HepG2 (cell line): Measurements from ENCODE around the gene SNAI1.

Source experiments
- HIVEP1 ChIP-seq: sonication (generic); formaldehyde crosslinking; IDR thresholded peaks from 2 replicates; pipeline ENCODE4 v1.4.0; 2020; ENCODE audit warnings: mild to moderate bottlenecking, missing genetic modification reagents
- TF ChIP-seq, protein P1 (sequence below): sonication (generic); formaldehyde crosslinking; IDR thresholded peaks from 2 replicates; pipeline ENCODE4 v1.5.0; 2020; ENCODE audit warnings: mild to moderate bottlenecking, missing genetic modification reagents, moderate library complexity

DNA sequence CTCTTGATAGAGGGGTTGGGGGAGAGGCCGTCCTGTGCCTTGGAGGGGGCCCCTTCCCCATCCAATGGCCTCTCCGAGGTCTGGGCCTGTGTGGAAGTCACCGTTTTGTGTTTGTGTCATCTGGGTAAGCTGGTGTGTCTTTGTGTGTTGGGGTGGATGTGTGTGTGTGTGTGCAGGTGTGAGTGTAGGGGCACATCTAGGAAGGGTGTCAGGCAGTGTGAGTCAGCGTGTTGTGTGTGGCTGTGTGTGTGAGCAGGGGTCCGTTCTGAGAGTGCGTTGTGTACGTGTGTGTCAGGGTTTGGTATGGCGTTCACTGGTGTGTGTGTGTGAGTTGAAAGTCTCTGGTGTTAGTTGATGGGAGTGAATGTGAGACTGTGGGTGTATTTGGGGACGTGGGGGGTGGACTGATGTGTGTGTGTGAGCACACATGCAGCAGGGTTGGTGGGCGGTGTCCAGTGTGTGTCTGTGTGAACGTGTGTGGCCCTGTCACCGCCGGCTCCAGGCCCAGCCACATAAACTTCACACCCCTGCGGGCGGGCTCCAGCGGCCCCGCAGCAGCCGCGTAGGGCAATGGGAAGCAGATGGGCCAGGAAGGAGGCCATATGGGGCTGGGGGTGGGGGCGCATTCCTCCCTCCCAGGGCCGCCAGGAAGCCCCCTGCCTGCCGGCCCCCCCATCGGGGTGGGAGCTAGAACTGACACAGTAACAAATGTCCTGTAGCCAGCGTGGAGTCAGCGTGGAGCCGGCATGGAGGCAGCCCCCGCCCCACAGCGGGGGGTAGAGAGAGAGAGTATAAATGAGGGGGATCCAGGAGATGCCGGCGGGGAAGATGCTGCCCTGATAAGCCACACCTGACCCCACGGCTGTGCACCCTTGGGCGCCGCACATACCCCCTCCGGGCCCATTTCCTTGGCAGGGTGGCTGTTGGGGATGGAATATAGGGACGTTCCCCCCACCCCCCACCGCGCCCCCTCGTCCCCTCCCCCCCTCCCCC lies 32.1 kb downstream of the SNAI1 start:
- TF ChIP-seq HIVEP1 (CRISPR knock-in tag), result no peak
- TF ChIP-seq, protein P1, sequence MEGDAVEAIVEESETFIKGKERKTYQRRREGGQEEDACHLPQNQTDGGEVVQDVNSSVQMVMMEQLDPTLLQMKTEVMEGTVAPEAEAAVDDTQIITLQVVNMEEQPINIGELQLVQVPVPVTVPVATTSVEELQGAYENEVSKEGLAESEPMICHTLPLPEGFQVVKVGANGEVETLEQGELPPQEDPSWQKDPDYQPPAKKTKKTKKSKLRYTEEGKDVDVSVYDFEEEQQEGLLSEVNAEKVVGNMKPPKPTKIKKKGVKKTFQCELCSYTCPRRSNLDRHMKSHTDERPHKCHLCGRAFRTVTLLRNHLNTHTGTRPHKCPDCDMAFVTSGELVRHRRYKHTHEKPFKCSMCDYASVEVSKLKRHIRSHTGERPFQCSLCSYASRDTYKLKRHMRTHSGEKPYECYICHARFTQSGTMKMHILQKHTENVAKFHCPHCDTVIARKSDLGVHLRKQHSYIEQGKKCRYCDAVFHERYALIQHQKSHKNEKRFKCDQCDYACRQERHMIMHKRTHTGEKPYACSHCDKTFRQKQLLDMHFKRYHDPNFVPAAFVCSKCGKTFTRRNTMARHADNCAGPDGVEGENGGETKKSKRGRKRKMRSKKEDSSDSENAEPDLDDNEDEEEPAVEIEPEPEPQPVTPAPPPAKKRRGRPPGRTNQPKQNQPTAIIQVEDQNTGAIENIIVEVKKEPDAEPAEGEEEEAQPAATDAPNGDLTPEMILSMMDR (CRISPR knock-in tag), result no peak
